ENCODE data around the gene GRM7.

GRM7 gene

GRCh38 chr3:7568526-7569184 lies 707.7 kb downstream of the GRM7 start:
- H3K4me3 ChIP-seq (ENCODE audit: low read length), result no peak overlapping the region
- TF ChIP-seq CTCF (conservative IDR thresholded peaks at IDR 0.05; ENCODE audit: low read length), result no peak
- no peak for DNase-seq (ENCODE audit: low read depth)

DNA sequence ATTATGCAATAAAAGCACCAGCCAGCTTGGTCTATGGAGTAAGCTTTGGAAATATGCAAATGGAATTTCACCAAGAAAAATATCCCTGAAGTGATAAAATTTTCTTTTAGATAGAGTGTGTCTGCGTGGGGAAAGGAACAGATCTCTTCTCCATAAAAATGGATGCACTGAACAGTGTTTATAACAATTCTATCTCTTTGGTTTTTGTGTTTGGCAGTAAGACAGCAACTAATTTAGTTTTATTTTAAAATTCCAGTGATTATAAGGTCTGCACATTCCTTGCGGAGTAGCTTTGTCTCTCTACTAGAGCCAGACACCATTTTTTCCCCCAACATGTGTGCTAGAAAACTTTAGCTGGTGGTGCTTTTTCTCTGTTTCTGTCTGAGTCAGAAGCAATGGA lies 712.4 kb downstream of the GRM7 start:
- no peak overlapping the region for H3K4me3 ChIP-seq (ENCODE audit: low read length)
- no peak for DNase-seq (ENCODE audit: low read depth)
- TF ChIP-seq CTCF (conservative IDR thresholded peaks at IDR 0.05; ENCODE audit: low read length), result no peak

GRCh38 chr3:7574435-7574834 lies 713.5 kb downstream of the GRM7 start:
- TF ChIP-seq CTCF (conservative IDR thresholded peaks at IDR 0.05; ENCODE audit: low read length), result no peak
- DNase-seq (ENCODE audit: low read depth), result no peak
- H3K4me3 ChIP-seq (ENCODE audit: low read length), result no peak overlapping the region

DNA sequence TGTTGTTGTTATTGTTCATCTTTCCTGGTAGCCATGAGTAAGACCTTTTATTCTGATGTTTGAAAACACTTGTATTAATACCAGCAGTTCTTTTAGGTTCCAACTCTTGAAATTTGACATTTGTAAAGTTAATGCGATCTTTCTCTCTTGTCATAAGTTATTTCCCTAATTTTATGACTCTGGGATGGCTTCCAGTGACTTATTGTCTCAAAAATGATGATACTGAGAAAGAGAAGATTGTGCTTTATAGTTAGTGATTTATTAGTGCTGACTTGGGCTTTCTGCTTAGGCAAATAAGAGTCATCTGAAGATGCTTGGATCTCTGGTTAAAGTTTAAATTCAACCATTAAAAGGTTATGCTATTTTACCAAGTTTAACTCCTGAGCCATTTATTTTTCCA lies 715.2 kb downstream of the GRM7 start:
- H3K4me3 ChIP-seq (ENCODE audit: low read length), result no peak overlapping the region
- DNase-seq (ENCODE audit: low read depth), result no peak
- no peak for TF ChIP-seq CTCF (conservative IDR thresholded peaks at IDR 0.05; ENCODE audit: low read length)

DNA sequence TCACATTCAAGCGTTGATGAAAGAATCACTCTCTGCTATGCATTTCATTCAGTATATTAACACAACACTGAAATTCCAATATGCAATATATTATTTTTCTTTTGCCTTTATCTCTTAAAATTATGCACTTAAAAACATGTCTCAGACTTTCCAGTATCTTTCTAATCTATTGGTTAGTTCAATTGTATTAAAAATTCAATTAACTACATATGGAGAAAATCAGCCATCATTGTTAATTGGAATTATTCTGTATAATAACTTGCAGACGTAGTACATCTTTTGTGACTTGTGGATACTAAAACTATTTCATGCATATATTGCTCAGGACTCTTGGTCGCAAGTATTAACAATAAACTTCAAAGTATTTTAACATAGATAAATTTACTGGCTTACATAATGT lies 715.6 kb downstream of the GRM7 start:
- H3K4me3 ChIP-seq (ENCODE audit: low read length), result no peak overlapping the region
- DNase-seq (ENCODE audit: low read depth), result no peak
- no peak for TF ChIP-seq CTCF (conservative IDR thresholded peaks at IDR 0.05; ENCODE audit: low read length)

DNA sequence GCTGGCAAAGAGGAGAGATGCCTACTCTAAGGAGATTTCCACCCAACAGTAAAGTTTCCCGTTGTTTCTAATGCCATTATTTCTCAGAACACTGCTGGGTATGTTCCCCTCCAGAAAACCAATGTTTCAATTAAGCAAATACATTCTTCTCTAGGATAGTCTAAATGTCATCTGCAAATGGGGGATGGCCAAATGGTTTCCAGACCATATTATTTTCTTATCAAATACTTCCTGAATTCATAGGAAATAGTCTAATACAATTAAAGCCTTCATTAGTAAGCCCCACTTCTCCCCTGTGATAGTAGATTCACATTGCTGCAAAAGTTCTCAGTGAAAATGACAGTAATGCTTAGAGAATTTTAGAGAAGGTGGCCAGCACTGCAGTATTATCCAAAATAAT lies 716.6 kb downstream of the GRM7 start:
- H3K4me3 ChIP-seq (ENCODE audit: low read length), result no peak overlapping the region
- TF ChIP-seq CTCF (conservative IDR thresholded peaks at IDR 0.05; ENCODE audit: low read length), result no peak

GRCh38 chr3:7581831-7582230 lies 720.9 kb downstream of the GRM7 start:
- TF ChIP-seq CTCF (conservative IDR thresholded peaks at IDR 0.05; ENCODE audit: low read length), result no peak
- no peak for DNase-seq (ENCODE audit: low read depth)
- H3K4me3 ChIP-seq (ENCODE audit: low read length), result no peak overlapping the region

More for the DNA sequence above, 716.6 kb downstream of the GRM7 start:
- DNase-seq (ENCODE audit: low read depth), result no peak
